Loucy (cell line): Measurements from ENCODE around the gene GMFB.

Source experiments
- H2AFZ ChIP-seq: fragments of 200-600 bp; sonication (generic); 2 replicates; pipeline ENCODE4 v1.6.0; 2016; ENCODE audit warnings: antibody characterized with exemption, mild to moderate bottlenecking, low read length, moderate library complexity
- H3F3A ChIP-seq: fragments of 200-600 bp; 2 replicates; pipeline ENCODE4 v1.6.0; 2016; ENCODE audit warnings: antibody characterized with exemption, low read depth, mild to moderate bottlenecking
- H3K27me3 ChIP-seq: fragments of 200-600 bp; sonication (generic); 2 replicates; pipeline ENCODE4 v1.6.1; 2014; ENCODE audit warnings: low read length, mild to moderate bottlenecking; ENCODE audit not compliant: insufficient read depth, poor library complexity, severe bottlenecking
- H3K36me3 ChIP-seq: fragments of 200-600 bp; sonication (generic); 2 replicates; pipeline ENCODE4 v1.6.1; 2016; ENCODE audit warnings: low read length; ENCODE audit not compliant: insufficient read depth
- H3K4me1 ChIP-seq: fragments of 200-600 bp; sonication (generic); 2 replicates; pipeline ENCODE4 v1.5.1; 2014; ENCODE audit warnings: low read length, mild to moderate bottlenecking; ENCODE audit not compliant: insufficient read depth, poor library complexity, severe bottlenecking
- H3K4me2 ChIP-seq: fragments of 200-600 bp; sonication (generic); 2 replicates; pipeline ENCODE4 v1.6.0; 2014; ENCODE audit warnings: antibody characterized with exemption, low read length, low read depth, mild to moderate bottlenecking; ENCODE audit not compliant: poor library complexity, severe bottlenecking
- H3K4me3 ChIP-seq: fragments of 200-600 bp; sonication (generic); 2 replicates; pipeline ENCODE4 v1.5.1; 2014; ENCODE audit warnings: low read length, mild to moderate bottlenecking, mixed read lengths; ENCODE audit not compliant: poor library complexity, severe bottlenecking
- H3K79me2 ChIP-seq: fragments of 200-600 bp; sonication (generic); 2 replicates; pipeline ENCODE4 v1.6.1; 2014; ENCODE audit warnings: low read length; ENCODE audit not compliant: insufficient read depth
- H3K9ac ChIP-seq: fragments of 200-600 bp; sonication (generic); 2 replicates; pipeline ENCODE4 v1.6.0; 2014; ENCODE audit warnings: mild to moderate bottlenecking, low read depth, low read length, moderate library complexity; ENCODE audit not compliant: poor library complexity, severe bottlenecking
- H3K9me2 ChIP-seq: fragments of 200-600 bp; sonication (generic); replicated peaks from 2 replicates; pipeline ENCODE4 v1.6.1; 2016; ENCODE audit warnings: low read depth, low read length, mixed read lengths
- H3K9me3 ChIP-seq: fragments of 200-600 bp; sonication (generic); 2 replicates; pipeline ENCODE4 v1.6.1; 2014; ENCODE audit warnings: mild to moderate bottlenecking, antibody characterized with exemption, low read length, low read depth; ENCODE audit not compliant: insufficient read depth
- H4K20me1 ChIP-seq: fragments of 200-600 bp; sonication (generic); 2 replicates; pipeline ENCODE4 v1.6.0; 2014; ENCODE audit warnings: antibody characterized with exemption, low read length, mild to moderate bottlenecking; ENCODE audit not compliant: insufficient read depth, poor library complexity, severe bottlenecking
- CTCF ChIP-seq: fragments of 200-600 bp; sonication (generic); conservative IDR thresholded peaks from 2 replicates; pipeline ENCODE4 v1.5.1; 2014; ENCODE audit warnings: mild to moderate bottlenecking, antibody characterized with exemption, low read length
- EZH2phosphoT487 ChIP-seq: fragments of 200-600 bp; IDR thresholded peaks from 2 replicates; pipeline ENCODE4 v1.6.1; 2018; ENCODE audit warnings: antibody characterized with exemption, mild to moderate bottlenecking, moderate library complexity, borderline replicate concordance

The GMFB gene

GRCh38 chr14:54451121-54451601 lies 37.6 kb downstream of the GMFB start:
- no peak overlapping the region for H3K4me3 ChIP-seq
- no peak overlapping the region for H3K4me2 ChIP-seq
- H3K27me3 ChIP-seq, result peaks cover 2% of the 10 kb centered on the region
- no peaks in the 10 kb centered on the region for H4K20me1 ChIP-seq
- no peak overlapping the region for H3K9ac ChIP-seq
- no peaks in the 10 kb centered on the region for H3K9me3 ChIP-seq
- no peaks in the 10 kb centered on the region for H3K9me2 ChIP-seq
- H3K36me3 ChIP-seq, result no peaks in the 10 kb centered on the region
- H3F3A ChIP-seq, result no peaks in the 10 kb centered on the region
- no peaks in the 10 kb centered on the region for H3K4me1 ChIP-seq
- H2AFZ ChIP-seq, result no peak overlapping the region
- no peaks in the 10 kb centered on the region for H3K79me2 ChIP-seq
- TF ChIP-seq CTCF (no peak), EZH2phosphoT487 (no peak)

DNA sequence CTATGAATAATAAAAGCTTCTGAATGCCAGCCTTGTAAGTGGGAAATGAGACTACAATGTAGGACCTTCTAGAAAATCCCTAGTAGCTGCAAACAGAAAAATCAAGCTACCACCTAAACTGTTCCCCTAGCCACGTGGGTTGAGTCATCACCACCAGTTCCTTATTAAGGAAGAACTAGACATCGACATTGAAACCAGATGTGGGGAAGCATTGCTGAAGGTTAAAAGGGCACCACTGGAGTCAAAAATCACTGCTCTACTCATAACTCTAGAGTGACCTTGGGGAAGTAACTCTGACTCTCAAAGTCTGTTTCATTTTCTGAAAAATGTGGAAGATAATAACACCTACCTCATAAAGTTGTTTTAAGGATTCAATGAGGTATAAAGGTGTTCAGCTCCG lies 38.2 kb downstream of the GMFB start:
- H3K9me3 ChIP-seq, result no peaks in the 10 kb centered on the region
- H3K9ac ChIP-seq, result no peak overlapping the region
- no peaks in the 10 kb centered on the region for H3K4me1 ChIP-seq
- no peak overlapping the region for H3K4me3 ChIP-seq
- no peaks in the 10 kb centered on the region for H3K36me3 ChIP-seq
- H3K27me3 ChIP-seq, result peaks cover 4% of the 10 kb centered on the region
- H3K4me2 ChIP-seq, result no peak overlapping the region
- no peak for TF ChIP-seq CTCF
- TF ChIP-seq EZH2phosphoT487, result no peak
- no peak overlapping the region for H2AFZ ChIP-seq
- no peaks in the 10 kb centered on the region for H3F3A ChIP-seq
- no peaks in the 10 kb centered on the region for H3K79me2 ChIP-seq
- no peaks in the 10 kb centered on the region for H3K9me2 ChIP-seq
- no peaks in the 10 kb centered on the region for H4K20me1 ChIP-seq

- no peaks in the 10 kb centered on the region for H3F3A ChIP-seq
- H3K9me2 ChIP-seq, result no peaks in the 10 kb centered on the region
- no peaks in the 10 kb centered on the region for H4K20me1 ChIP-seq
- H3K9me3 ChIP-seq, result no peaks in the 10 kb centered on the region
- no peak overlapping the region for H3K4me3 ChIP-seq
- no peak overlapping the region for H3K9ac ChIP-seq
- no peak overlapping the region for H3K4me2 ChIP-seq
- no peaks in the 10 kb centered on the region for H3K4me1 ChIP-seq
- peaks cover 4% of the 10 kb centered on the region for H3K27me3 ChIP-seq
- no peak overlapping the region for H2AFZ ChIP-seq
- no peaks in the 10 kb centered on the region for H3K79me2 ChIP-seq
- H3K36me3 ChIP-seq, result no peaks in the 10 kb centered on the region
- TF ChIP-seq CTCF (no peak), EZH2phosphoT487 (no peak)
Measured at GRCh38 chr14:54447231-54447692, 41.5 kb downstream of the GMFB start.
